Psoas muscle (tissue), 8 donors: ENCODE measurements around the gene SLC39A11. TPM values are rescaled to one million over a fixed set of nuclear protein-coding genes. Genes with fewer than 3 reads are reported as not detected.

Source experiments
- ATAC-seq, 4 donors: fragments of 200-7000 bp; cut with Tn5 transposase; one replicate each; pipeline ENCODE4 v1.9.1; 2020; ENCODE audit warnings: moderate library complexity in 3 of 4, mild to moderate bottlenecking in 2 of 4
- DNase-seq, 2 donors: peaks; one replicate each; pipeline ENCODE4 v3.0.0-alpha.2; 2020
- H3K27ac ChIP-seq: fragments of 200-600 bp; one replicate; pipeline ENCODE4 v1.8.0; 2022
- H3K27me3 ChIP-seq, 3 donors: fragments of 200-600 bp in 1 of 3; one replicate each; pipeline versions ENCODE4 v1.6.1 to v1.8.0; 2013 to 2022; ENCODE audit warnings: low read length in 2 of 3, mild to moderate bottlenecking in 2 of 3, moderate library complexity in 1 of 3; ENCODE audit not compliant: insufficient read depth in 3 of 3
- H3K36me3 ChIP-seq, 2 donors: fragments of 200-600 bp in 1 of 2; one replicate each; pipeline versions ENCODE4 v1.6.1 to v1.8.0; 2013 to 2022; ENCODE audit warnings: low read depth in 1 of 2, mild to moderate bottlenecking in 1 of 2, moderate library complexity in 1 of 2; ENCODE audit not compliant: insufficient read depth in 1 of 2
- H3K4me1 ChIP-seq: fragments of 200-600 bp; one replicate; pipeline ENCODE4 v1.8.0; 2022
- H3K4me3 ChIP-seq: fragments of 200-600 bp; one replicate; pipeline ENCODE4 v1.8.0; 2022; ENCODE audit warnings: mild to moderate bottlenecking
- H3K9me3 ChIP-seq: fragments of 200-600 bp; one replicate; pipeline ENCODE4 v1.8.0; 2022
- WGBS, 3 donors: extraction: QIAGEN DNeasy Blood & Tissue Kit; methylation state at CpG; one replicate each; pipeline versions ENCODE4 v1.1.6 to v1.1.7; 2013; 5-methylcytosine and 5-hydroxymethylcytosine counted together
- intact Hi-C, 2 donors: fragments of 100-400 bp; cut with DNase I; formaldehyde crosslinking; loops; one replicate each; pipeline versions ENCODE4 v1.11.0 to v1.14.2; 2022
- polyA plus RNA-seq, 3 donors: library from polyadenylated mRNA; stranded (reverse); fragments of 200-250 nt; gene quantifications; one replicate each; pipeline ENCODE4 v1.2.3, GENCODE V29; 2013
- total RNA-seq, 4 donors: library from RNA; stranded (reverse); fragmentation: NEBNext Ultra II Directional in 2 of 4; extraction: Animal tissue kit (Norgen Biotek cat#: 25700) in 2 of 4; gene quantifications; one replicate each; pipeline versions ENCODE4 v1.2.1 to v1.2.4, GENCODE V29; 2021 to 2023
- TF ChIP-seq, protein P1 (sequence below): fragments of 200-600 bp; IDR thresholded peaks from one replicate; pipeline ENCODE4 v1.8.0; 2022; ENCODE audit warnings: antibody characterized with exemption
- donor health status: healthy with polysubstance abuse.
- donor health status: DM: no; HTN: no; CAD: no; lungs with moderate emphysema.
- donor health status: Bipolar disorder and iron deficiency.
- donor health status: healthy.
- donor health status: DM: yes; HTN: yes; CAD: no.
- donor health status: DM: no; HTN: no; CAD: no.
- donor health status: DM: no; HTN: no; CAD: no.
- donor health status: DM: yes; HTN: yes; CAD: no.

The SLC39A11 gene
- total and polyA plus RNA-seq, 7 donors: 1.6 to 9.7 (median 7.9) TPM

DNA sequence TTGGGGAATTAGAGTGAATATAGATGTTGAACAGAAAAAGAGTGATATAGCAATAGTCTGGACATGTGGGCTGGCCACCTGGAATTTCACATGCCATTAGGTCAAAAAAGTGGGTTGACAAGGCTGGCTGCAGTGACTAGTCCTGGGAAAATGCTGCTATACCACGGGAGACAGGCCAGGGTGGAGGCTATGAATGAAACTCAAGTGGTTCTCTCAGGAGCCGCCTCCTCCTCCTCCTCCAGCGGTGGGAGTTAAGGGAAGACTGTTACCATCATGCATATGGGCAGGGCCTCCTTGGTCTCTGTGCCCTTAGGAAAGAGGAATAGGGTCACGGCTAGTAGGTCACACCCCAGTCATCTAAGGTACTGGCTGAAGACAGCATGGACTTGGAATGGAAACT is 448.0 kb downstream of the SLC39A11 start:
- DNase-seq (no peak), ATAC-seq (no peak)
- intact Hi-C loops: no loop called here
- no peak overlapping the region for H3K27ac ChIP-seq
- no peaks in the 10 kb centered on the region for H3K9me3 ChIP-seq
- 80 to 89% (median 82%) methylated on average over 4 of the region's 4 CpGs for WGBS, 3 donors
- TF ChIP-seq, protein P1, sequence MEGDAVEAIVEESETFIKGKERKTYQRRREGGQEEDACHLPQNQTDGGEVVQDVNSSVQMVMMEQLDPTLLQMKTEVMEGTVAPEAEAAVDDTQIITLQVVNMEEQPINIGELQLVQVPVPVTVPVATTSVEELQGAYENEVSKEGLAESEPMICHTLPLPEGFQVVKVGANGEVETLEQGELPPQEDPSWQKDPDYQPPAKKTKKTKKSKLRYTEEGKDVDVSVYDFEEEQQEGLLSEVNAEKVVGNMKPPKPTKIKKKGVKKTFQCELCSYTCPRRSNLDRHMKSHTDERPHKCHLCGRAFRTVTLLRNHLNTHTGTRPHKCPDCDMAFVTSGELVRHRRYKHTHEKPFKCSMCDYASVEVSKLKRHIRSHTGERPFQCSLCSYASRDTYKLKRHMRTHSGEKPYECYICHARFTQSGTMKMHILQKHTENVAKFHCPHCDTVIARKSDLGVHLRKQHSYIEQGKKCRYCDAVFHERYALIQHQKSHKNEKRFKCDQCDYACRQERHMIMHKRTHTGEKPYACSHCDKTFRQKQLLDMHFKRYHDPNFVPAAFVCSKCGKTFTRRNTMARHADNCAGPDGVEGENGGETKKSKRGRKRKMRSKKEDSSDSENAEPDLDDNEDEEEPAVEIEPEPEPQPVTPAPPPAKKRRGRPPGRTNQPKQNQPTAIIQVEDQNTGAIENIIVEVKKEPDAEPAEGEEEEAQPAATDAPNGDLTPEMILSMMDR: no peak
- no peaks in the 10 kb centered on the region for H3K4me1 ChIP-seq
- H3K27me3 ChIP-seq: peaks cover 0 to 13% (median 0%) of the 10 kb centered on the region in 3 donors
- H3K36me3 ChIP-seq: no peaks in the 10 kb centered on the region
- H3K4me3 ChIP-seq: no peak overlapping the region

DNA sequence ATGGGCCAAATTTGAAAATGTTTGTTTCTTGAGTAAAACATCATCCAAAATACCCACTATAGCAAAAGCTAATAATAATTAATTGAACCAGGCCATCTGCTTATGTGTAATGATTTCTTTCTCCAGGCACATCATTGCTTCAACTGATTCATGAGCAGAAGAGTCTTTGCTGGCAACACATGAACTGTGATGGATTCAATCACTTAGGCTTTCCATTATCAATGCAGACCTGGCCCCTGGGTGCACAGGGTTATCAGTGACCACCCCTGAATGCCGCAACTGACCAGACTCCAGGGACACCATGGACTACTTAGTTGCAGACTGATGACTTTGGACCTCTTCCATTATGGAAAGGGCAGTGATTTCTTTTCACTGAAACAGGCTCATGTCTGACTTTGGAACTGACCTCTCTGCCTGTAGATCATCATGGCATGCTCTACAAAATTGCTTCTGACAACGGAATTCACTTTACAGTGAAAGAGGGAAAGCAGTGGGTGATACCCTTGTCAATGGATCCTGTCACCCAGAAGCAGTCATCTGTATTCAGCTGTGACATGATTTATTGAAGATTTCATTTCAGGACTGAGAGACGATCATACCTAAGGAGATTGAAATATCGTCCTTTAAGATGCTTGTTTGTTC is 448.8 kb downstream of the SLC39A11 start:
- Histone ChIP-seq H3K27me3 (peaks cover 0 to 13% (median 0%) of the 10 kb centered on the region in 3 donors), H3K9me3 (no peaks in the 10 kb centered on the region), H3K4me1 (no peaks in the 10 kb centered on the region), H3K27ac (no peak overlapping the region), H3K4me3 (no peak overlapping the region), H3K36me3 (no peaks in the 10 kb centered on the region)
- 72 to 85% (median 79%) methylated on average over 4 of the region's 4 CpGs for WGBS, 3 donors
- TF ChIP-seq, protein P1: no peak
- DNase-seq: no peak
- no peak for ATAC-seq
- intact Hi-C loops: no loop called here

DNA sequence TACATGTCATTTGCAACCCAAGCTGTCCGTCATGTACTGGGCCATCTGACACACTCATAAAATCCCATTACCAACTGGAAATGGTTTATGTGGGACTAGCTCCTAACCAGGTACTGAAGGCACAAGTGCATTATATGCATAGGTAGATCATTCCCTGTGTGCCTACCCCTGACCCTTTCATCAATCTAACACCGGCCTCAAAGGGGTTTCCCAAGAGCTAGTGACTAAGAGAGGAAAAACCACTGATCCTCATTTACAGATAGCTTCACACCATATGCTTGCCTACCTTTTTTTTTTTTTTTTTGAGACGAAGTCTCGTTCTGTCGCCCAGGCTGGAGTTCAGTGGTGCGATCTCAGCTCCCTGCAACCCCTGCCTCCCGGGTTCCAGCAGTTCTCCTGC is 449.8 kb downstream of the SLC39A11 start:
- H3K36me3 ChIP-seq: no peaks in the 10 kb centered on the region
- WGBS, 3 donors: 85 to 98% (median 95%) methylated on average over 7 of the region's 7 CpGs
- no peak overlapping the region for H3K4me3 ChIP-seq
- H3K9me3 ChIP-seq: no peaks in the 10 kb centered on the region
- peaks cover 0 to 13% (median 0%) of the 10 kb centered on the region in 3 donors for H3K27me3 ChIP-seq
- no peak for ATAC-seq
- no peak overlapping the region for H3K27ac ChIP-seq
- intact Hi-C loops: no loop called here
- TF ChIP-seq, protein P1: no peak
- H3K4me1 ChIP-seq: no peaks in the 10 kb centered on the region
- DNase-seq: no peak

DNA sequence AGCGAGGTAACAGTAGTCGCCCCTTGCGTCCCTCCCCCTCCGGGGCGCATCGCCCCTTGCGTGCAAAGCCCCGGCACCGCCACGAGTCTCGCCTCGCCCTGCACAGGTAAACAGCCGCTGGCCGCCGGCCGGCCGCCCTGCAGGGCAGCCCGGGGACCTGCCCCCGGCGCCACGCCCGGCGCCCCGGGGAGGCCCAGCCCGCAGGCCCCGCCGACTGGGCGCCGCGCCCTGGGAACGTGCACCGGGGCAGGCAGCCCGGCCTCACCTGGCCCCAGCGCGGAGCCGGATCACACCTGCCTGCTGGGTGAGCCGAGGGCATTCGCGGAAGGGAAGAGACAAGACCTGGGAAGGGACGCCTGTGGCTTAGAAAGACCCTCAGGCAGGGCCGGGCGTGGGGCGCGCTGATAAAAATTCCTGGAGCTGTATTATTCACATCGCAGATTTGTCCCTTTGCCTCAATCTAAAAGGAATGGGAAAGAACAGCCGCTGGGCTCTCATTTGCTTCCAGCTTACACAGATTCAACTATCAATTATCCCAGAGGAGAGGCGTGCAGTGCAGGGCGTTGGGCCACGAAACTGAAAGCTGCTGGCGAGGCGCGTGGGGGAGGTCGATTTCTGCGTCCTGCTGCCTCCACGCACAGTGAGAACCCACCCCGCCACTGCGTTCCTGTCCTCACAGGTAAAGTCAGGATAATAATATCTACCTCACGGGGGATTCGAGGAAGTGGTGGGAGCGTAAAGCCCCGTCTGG is 451.9 kb downstream of the SLC39A11 start:
- intact Hi-C loops: no loop called here
- 32 to 38% (median 34%) methylated on average over 56 to 61 of the region's 61 CpGs for WGBS, 3 donors

More for the DNA sequence above, 451.9 kb downstream of the SLC39A11 start:
- no peak for ATAC-seq
- Histone ChIP-seq H3K36me3 (no peaks in the 10 kb centered on the region), H3K9me3 (no peaks in the 10 kb centered on the region), H3K27me3 (peaks cover 0 to 13% (median 0%) of the 10 kb centered on the region in 3 donors), H3K4me3 (no peak overlapping the region), H3K27ac (no peak overlapping the region), H3K4me1 (no peaks in the 10 kb centered on the region)
- TF ChIP-seq, protein P1: no peak
- DNase-seq: no peak
